Measurements from ENCODE around the gene MMP19. TPM values are rescaled to one million over a fixed set of nuclear protein-coding genes. Genes with fewer than 3 reads are reported as not detected.

Gene MMP19
- total RNA-seq, 1 donor from 2014 or later = 0.13 TPM

- H3K9me3 Mint-ChIP-seq = no peaks in the 10 kb centered on the region
- Histone ChIP-seq H3K36me3 (peaks cover 11% of the 10 kb centered on the region), H4K20me1 (ENCODE audit: low read depth) (peaks cover 42% of the 10 kb centered on the region), H3K27ac (no peak overlapping the region), H2AFZ (replicated peaks) (no peak overlapping the region), H3K9ac (peak overlapping the region; percentile 64), H3K79me2 (ENCODE audit: low read depth) (peaks cover 58% of the 10 kb centered on the region), H3K4me3 (peak overlapping the region; percentile 90), H3K9me3 (ENCODE audit: low read depth) (no peaks in the 10 kb centered on the region), H3K4me1 (peaks cover 14% of the 10 kb centered on the region), H3K27me3 (no peaks in the 10 kb centered on the region), H3F3A (ENCODE audit: low read depth) (peaks cover 46% of the 10 kb centered on the region), H3K4me2 (peak overlapping the region; percentile 93)
- no peak for TF ChIP-seq EZH2 (IDR thresholded peaks at IDR 0.05)
- TF ChIP-seq CTCF (IDR thresholded peaks at IDR 0.05) = no peak
- H3K4me3 Mint-ChIP-seq = no peak overlapping the region
- H3K36me3 Mint-ChIP-seq = peaks cover 22% of the 10 kb centered on the region
- no peak for DNase-seq (ENCODE audit: low spot score)
- H3K27me3 Mint-ChIP-seq (ENCODE audit: insufficient read depth, low read depth) = no peaks in the 10 kb centered on the region
- H3K4me1 Mint-ChIP-seq = peaks cover 21% of the 10 kb centered on the region
- H3K27ac Mint-ChIP-seq = no peak overlapping the region
Measured at GRCh38 chr12:55818886-55819285, 23.9 kb downstream of the MMP19 start.

- Histone ChIP-seq H3K27me3 (no peaks in the 10 kb centered on the region), H3K4me3 (peak overlapping the region; percentile 90), H3K4me2 (peak overlapping the region; percentile 93), H3K27ac (no peak overlapping the region), H3F3A (ENCODE audit: low read depth) (peaks cover 43% of the 10 kb centered on the region), H3K4me1 (peaks cover 14% of the 10 kb centered on the region), H3K79me2 (ENCODE audit: low read depth) (peaks cover 63% of the 10 kb centered on the region), H3K9ac (peak overlapping the region; percentile 64), H4K20me1 (ENCODE audit: low read depth) (peaks cover 49% of the 10 kb centered on the region), H3K36me3 (peaks cover 13% of the 10 kb centered on the region), H2AFZ (replicated peaks) (no peak overlapping the region), H3K9me3 (ENCODE audit: low read depth) (no peaks in the 10 kb centered on the region)
- TF ChIP-seq EZH2phosphoT487 (IDR thresholded peaks at IDR 0.05) (no peak), CTCF (IDR thresholded peaks at IDR 0.05) (no peak), EZH2 (IDR thresholded peaks at IDR 0.05) (no peak)
- DNase-seq (ENCODE audit: low spot score) = no peak
- Mint-ChIP-seq H3K9me3 (no peaks in the 10 kb centered on the region), H3K4me1 (peaks cover 21% of the 10 kb centered on the region), H3K27ac (no peak overlapping the region), H3K36me3 (peaks cover 21% of the 10 kb centered on the region), H3K27me3 (ENCODE audit: insufficient read depth, low read depth) (no peaks in the 10 kb centered on the region), H3K4me3 (no peak overlapping the region)
Measured at GRCh38 chr12:55818140-55818728, 24.5 kb downstream of the MMP19 start.

GRCh38 chr12:55817345-55818139 lies 25.2 kb downstream of the MMP19 start, which contains the start of the genes ORMDL2 and SARNP:
TSS of gene ORMDL2 (plus strand) at chr12:55818041. CDS start at chr12:55819000, 959 bp downstream.
TSS of gene SARNP (minus strand) at chr12:55817724. CDS start at chr12:55817701, 23 bp downstream.
- peaks cover 10% of the 10 kb centered on the region for H3K36me3 ChIP-seq
- peak within 1 kb of the TSS; percentile 68 for H3K27ac ChIP-seq
- peak; percentile 99 for DNase-seq (ENCODE audit: low spot score)
- no peak within 1 kb of the TSS for H3K27ac Mint-ChIP-seq
- no peaks in the 10 kb centered on the region for H3K9me3 Mint-ChIP-seq
- H3F3A ChIP-seq (ENCODE audit: low read depth) = peaks cover 36% of the 10 kb centered on the region
- peaks cover 70% of the 10 kb centered on the region for H3K79me2 ChIP-seq (ENCODE audit: low read depth)
- H3K27me3 Mint-ChIP-seq (ENCODE audit: insufficient read depth, low read depth) = no peaks in the 10 kb centered on the region
- peak within 1 kb of the TSS; percentile 94 for H3K9ac ChIP-seq
- H3K27me3 ChIP-seq = no peaks in the 10 kb centered on the region
- H3K4me3 Mint-ChIP-seq = no peak within 1 kb of the TSS
- H3K36me3 Mint-ChIP-seq = peaks cover 20% of the 10 kb centered on the region
- H2AFZ ChIP-seq (replicated peaks) = peak within 1 kb of the TSS; percentile 87
- no peaks in the 10 kb centered on the region for H3K9me3 ChIP-seq (ENCODE audit: low read depth)
- peak within 1 kb of the TSS; percentile 93 for H3K4me2 ChIP-seq
- H4K20me1 ChIP-seq (ENCODE audit: low read depth) = peaks cover 54% of the 10 kb centered on the region
- H3K4me3 ChIP-seq = peak within 1 kb of the TSS; percentile 90
- no peak for TF ChIP-seq EZH2phosphoT487 (IDR thresholded peaks at IDR 0.05)
- no peak for TF ChIP-seq EZH2 (IDR thresholded peaks at IDR 0.05)
- no peak for TF ChIP-seq CTCF (IDR thresholded peaks at IDR 0.05)
- peaks cover 21% of the 10 kb centered on the region for H3K4me1 Mint-ChIP-seq
- peaks cover 14% of the 10 kb centered on the region for H3K4me1 ChIP-seq

Data from neural progenitor cell (in vitro differentiated cells).